GM12801 (cell line): ENCODE measurements around the gene ADGRD1.

ENCODE experiments used
- CTCF ChIP-seq: IDR thresholded peaks from one replicate; pipeline ENCODE4 v1.5.1; 2011; ENCODE audit warnings: control low read depth; ENCODE audit not compliant: insufficient read length; ENCODE audit errors: extremely low read depth

The ADGRD1 gene

GRCh38 chr12:130998136-130998535 is 44.4 kb downstream of the ADGRD1 start:
- TF ChIP-seq CTCF = no peak

- no peak for TF ChIP-seq CTCF
These were observed 46.3 kb downstream of the ADGRD1 start for GRCh38 chr12:131000000-131000486.

- TF ChIP-seq CTCF = no peak
These were observed 47.8 kb downstream of the ADGRD1 start for GRCh38 chr12:131001493-131001892.

- TF ChIP-seq CTCF = no peak
These were observed 48.5 kb downstream of the ADGRD1 start for GRCh38 chr12:131002216-131002631.

GRCh38 chr12:131003036-131003715 is 49.5 kb downstream of the ADGRD1 start:
- no peak for TF ChIP-seq CTCF

GRCh38 chr12:131003716-131004045 is 50.0 kb downstream of the ADGRD1 start:
- TF ChIP-seq CTCF = no peak

GRCh38 chr12:131004166-131004565 is 50.5 kb downstream of the ADGRD1 start:
- no peak for TF ChIP-seq CTCF
